Measurements from ENCODE around the gene RPS24.
A peak's percentile ranks its signal among the peaks of the same experiment; 100 is the strongest.
"Not testable (repeated sequence)": the region's sequence is repeated elsewhere in the genome, so short reads cannot be mapped to it uniquely, and the experiment has no call there.

Gene RPS24

DNA sequence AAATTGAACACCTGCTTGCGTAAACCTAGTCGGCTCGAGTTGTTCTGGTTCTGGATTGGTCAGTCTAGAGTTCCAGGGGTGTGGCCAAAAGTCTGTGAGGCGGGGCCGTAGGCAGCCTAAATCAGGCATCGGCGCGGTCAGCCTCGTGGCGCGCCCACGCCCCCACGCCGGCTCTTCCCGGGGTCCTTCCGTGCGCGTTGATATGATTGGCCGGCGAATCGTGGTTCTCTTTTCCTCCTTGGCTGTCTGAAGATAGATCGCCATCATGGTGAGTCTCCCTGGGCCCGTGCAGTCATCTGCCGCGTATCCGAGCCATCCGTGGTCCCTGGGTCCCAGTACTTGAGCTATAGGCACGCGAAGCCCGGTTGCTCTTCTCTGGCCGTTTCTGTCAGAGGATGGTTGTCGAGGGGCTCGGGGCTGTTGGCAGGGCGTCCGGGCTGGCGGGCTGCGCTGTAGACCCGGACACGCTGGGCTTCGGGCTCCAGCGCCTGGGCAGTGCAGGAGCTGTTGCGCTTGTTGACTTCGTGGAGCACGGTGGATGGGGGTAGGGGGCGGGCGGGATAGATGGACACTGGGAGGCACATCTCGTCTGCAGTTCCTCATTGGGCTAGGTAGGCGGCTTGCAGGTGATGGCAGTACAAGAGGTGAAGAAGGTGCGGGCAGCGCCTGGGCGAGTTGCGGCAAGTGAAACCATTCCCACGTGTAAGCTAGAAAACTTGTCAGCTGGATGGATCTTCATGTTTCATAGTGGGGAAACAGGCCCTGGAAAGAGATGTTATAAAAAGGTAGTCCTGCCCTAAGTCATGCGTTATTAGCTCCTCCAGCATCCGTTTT lies at the start of gene RPS24:
Gene RPS24, plus strand, starts transcription at position 227 of the 834 bp plus-strand sequence. Its CDS starts 39 bp downstream, at position 266.
- DNase-seq: peak; percentile 93

DNA sequence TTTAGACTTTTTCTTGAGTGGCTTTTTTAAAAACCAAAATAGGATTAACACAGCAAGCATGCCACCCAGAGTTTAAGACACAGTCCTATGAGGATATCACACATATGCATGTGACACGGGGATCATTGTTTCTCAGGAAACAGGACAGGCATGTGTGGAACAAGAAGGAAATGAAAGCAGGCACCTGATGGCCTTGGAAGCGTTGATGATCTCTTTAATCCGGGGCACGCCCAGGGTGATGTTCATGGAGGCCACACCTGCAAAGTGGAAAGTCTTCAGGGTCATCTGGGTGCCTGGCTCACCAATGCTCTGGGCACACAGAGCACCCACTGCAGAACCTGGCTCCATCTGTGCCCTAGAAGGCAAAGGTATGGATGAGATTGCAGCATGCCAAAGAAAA lies 48.7 kb upstream of the RPS24 start:
- no peak for DNase-seq

DNA sequence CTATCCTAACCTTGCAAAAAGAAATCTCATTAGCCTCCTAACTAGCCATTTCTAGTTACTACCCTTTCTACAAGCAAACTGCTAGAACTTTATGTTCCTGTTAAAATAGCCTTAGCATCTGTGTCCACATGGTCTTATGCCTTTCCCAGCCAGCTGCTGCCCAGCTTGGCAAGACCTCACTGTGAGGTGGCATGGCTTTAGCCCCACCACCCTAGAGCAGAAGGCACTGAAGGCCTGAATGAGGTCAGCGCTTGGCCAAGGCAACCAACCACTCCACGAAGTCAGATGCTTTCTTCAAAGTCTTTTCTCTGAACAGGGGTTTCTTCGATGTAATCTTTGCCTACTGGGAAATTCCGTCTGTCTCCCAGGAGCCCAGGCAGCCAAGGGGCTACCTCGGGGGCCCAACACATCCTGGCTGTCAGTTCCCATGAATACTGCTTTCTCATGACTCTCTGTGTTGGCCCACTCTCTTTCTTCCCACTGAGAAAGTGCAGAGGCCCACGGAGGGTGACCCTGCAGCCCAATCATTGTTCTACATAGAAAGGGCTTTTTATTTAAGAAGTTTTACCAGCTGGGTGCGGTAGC lies 45.9 kb upstream of the RPS24 start:
- DNase-seq: no peak

DNA sequence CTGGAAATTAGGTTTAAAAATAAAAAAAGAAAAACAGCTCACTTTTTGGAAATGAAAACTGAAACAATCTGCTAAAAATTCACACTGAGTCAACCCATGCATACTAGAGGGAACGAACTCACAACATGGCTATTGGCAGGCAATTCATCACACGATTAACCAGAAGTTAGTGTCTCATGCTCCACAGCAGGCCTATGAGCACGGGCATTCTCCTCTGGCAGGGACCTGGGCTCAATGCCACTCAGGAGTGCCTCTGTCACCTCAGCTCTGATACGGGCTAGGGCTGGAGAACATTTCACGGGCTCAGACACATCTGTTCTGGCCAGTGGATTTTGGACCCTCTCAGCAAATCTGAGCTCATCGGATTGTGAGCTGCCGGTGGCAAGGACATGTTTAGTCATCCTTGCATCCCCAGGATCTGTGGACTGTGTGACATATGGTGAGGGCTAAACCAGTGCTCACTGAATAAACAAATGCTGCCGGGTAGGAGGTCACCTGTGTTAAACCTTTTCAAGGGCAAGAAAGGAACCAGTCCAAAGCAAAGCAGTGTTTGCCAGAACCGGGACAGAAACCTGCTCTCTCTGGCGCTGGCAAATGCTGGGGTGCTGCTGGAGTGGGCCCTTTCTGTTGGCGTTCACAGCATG lies 44.5 kb upstream of the RPS24 start:
- DNase-seq: no peak

DNA sequence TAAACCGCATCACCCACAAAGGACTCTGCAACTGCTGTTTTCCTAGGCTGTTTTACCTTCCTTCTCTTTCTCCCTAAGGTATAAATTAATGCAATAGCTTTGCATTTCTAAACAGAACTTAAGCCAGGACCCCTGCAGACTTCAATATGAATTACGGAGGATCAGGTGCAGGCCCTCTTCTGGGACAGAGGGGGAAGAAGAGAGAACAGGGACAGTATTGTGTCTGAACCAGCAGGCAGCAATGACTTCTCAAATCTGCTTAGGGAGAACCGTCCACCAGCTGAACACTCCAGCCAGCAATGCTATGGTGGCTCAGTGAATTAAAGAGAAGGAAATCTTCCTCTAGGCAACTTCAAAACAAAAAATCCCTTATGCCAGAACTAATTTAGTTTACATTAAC lies 40.0 kb upstream of the RPS24 start:
- DNase-seq: no peak

DNA sequence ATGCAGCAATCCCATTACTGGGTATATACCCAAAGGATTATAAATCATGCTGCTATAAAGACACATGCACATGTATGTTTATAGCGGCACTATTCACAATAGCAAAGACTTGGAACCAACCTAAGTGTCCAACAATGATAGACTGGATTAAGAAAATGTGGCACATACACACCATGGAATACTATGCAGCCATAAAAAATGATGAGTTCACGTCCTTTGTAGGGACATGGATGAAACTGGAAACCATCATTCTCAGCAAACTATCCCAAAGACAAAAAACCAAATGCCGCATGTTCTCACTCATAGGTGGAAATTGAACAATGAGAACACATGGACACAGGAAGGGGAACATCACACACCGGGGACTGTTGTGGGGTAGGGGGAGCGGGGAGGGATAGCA lies 34.9 kb upstream of the RPS24 start:
- not testable (repeated sequence) for DNase-seq

DNA sequence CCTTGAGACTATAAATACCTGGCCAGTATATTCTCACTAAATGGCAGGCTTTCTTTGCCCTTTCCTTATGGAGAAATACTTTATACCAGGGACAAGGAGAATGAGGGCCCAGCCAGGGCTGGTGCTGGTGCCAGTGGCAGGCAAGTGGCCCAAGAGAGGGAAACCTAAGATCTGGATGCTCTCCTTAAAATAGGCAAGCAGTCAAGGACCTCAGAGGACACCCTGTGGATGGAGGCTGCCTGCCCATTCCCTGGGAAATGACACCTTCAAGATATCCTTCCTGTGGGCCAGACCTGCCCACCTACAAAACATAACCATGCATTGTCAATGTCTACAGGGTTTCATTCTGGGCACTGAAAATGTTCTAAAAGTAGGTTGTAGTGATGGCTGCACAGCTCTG lies 33.5 kb upstream of the RPS24 start:
- no peak for DNase-seq

DNA sequence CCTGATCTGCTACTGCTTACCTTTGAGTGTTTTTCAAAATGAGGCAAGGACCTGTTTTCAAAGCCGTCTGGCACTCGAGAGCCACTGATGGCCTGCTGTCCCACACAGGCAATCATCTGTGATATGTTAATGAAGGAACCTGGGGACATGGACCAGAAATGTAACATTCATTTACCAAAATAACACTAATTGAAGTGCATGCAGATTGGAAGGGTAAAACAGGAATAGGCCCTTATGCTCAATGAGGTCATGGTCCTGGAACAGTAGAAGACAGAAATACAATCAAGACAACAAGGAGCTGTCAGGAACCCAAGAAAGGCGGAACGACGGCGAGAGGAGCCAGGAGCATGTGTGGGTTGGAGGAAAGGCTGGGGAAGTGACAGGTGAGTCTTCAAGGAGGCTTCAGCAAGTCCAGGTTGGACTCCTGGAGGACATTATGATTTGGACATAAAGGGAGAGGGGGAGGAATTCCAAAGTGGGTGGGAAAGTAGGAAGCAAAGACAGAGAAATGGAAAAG lies 32.6 kb upstream of the RPS24 start:
- DNase-seq: no peak

DNA sequence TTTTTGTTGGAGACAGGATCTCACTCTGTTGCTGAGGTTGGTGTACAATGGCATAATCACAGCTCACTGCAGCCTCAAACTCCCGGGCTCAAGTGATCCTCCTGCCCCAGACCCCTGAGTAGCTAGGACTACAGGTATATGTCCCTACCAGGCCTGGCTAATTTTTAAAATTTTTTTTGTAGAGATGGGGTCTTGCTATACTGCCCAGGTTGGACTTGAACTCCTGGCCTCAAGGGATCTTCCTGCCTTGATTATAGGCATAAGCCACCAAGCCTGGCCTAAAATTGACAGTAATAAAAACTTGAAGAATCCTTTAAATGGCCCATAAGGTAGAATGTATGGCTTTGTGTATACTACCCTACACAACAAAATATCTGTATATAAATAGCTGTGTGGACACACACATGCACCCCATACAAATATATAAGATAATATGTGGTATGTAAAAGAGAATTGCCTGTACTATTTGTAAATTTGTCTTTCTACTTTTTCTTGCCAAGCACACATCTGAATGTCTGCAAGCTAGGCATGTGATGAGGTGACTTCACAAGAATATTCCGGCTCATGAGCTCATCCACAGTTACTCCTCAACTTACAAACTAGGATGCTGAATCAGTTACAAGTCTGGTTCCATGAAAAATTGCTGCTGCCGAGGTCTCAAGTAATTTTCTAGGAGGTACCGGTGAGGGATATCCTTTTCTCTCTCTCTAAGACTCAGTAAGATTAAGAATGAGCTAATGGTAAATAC lies 30.9 kb upstream of the RPS24 start:
- DNase-seq: no peak

DNA sequence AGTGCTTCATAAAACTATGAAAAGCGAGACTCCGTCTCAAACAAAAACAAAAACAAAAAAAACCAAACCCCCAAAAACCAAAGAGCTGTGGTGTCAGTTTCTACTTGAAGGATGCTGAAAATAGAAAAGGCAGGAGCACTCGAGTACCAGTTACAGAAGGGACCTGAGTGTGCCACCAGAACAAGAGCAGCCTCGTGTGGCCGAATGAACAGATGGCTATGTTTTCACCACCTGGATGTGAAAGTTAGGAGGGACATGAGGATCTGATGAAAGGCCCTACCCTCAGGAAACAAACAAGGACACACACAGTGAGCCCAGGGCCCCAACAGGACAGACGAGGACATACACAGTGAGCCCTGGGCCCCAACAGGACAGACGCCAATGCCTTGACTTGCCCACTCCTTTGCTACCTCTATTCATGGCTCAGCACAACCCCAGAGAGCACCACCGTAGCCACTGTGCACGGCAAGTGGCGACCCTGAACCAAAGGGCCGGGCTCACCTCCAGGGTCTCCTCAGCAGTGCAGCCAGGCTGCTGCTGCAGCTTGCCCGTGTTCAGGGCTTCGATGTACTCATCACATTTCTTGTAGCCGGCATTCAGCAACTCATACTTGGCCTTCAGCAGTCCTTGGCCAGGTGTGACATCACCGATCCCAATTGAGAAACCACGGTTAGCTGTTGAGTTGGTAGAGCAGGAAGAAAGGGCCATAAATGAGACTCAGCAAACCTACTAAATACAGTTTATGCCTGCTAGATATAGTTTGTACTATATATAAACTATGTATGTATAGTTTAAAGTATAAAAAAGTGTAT lies 29.2 kb upstream of the RPS24 start:
- DNase-seq: no peak

DNA sequence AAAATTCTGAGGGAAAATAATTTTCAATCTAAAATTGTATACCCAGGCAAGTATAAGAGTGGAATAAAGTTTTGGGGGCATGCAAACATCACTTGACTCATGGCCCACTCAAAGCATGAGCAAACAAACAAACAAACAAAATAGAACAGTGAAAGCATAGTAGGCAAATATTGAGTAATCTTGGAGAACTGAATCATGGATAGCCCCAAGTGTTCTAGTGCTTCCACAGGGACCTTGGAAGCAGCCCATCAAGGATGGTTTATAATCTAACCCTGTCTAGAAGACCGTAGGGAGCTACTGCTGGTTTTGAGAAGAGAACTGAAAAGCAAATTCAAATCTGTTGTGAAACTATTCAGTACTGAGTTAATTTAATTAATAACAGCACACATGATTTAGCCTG lies 26.5 kb upstream of the RPS24 start:
- DNase-seq: no peak

DNA sequence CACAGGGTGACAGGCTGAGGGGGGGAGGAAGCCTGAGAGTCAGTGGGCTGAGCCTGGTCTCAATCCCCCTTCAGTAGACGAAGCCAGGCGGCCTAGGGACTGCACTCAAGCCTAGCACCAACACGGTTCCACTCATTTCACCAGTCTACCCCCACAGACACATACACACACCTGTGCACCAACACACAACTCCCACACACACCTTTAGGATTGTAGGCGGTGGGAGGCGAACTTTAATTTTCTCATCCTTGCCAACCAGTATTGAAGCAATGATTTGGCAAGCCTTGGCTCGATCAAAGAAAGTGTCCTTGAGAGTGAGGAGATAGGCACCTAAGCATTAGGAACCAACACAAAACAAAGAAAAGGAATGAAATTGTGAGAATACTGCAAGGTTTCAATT lies 24.0 kb upstream of the RPS24 start:
- DNase-seq: no peak

DNA sequence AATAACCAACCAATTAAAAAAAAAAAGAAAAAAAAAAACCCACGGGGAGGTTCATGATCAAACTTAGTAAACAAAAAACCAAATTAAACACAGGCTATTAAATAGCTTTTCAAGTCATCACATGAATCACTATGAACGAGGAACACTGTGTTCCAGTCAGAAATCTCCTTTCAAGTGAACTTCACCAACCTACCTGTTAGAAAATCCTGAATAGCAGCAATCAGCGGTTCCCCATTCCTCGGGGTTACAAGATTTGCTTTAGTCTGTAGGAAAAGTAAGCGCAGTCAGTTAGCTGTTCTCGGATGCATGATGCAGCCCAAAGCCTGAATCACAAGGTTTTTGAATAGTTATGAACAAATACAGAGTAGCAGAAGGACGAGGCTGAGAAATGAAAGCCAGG lies 23.4 kb upstream of the RPS24 start:
- no peak for DNase-seq

DNA sequence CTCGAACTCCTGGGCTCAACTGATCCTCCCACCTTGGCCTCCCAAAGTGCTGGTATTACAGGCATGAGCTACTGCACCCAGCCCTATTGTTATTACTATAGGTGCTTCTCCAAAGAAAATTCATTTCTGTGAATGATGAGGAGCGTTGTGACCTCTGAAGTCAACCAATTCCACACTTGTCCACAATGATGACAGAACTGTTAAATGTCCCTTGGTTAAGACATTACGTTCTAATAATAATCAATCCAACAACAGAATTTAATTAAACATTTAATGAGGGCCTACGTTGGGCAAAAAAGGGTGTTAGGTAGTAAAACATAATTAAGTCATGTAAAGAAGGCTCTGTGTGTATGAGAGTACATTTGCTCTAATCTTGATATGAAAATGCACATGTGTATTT lies 22.6 kb upstream of the RPS24 start:
- no peak for DNase-seq

DNA sequence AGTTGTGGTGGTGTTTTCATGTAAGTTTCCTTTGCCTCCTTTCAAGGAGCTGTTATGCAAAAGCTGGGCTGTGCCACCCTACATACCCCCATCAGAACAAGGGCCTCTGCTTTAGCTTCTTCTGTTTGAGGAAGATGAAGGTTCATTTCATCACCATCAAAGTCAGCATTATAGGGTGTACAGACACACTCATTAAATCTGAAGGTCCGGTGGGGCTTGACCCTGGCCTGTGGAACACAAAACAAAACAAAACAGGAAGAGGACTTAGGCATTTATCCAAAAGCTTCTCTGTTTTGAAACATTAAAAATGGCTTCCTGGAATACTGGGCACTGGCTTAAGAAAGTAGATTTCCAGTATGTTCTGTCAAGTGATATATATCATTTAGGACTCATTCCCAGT lies 20.1 kb upstream of the RPS24 start:
- no peak for DNase-seq

DNA sequence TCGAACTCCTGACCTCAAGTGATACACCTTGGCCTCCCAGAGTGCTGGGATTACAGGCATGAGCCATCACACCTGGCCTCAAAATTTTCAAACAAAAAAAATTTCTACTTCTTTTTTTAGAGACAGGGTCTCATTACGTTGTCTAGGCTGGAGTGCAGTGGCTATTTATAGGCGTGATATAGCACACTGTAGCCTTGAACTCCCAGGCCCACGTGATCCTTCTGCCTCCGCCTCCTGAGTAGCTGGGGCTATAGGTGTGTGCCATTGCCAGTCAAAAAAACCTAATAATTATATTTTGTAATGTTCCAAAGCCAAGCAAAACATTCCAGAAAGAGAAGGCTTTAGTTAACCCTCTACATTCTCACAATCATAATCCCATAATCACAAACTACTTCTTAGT lies 18.1 kb upstream of the RPS24 start:
- DNase-seq: no peak

DNA sequence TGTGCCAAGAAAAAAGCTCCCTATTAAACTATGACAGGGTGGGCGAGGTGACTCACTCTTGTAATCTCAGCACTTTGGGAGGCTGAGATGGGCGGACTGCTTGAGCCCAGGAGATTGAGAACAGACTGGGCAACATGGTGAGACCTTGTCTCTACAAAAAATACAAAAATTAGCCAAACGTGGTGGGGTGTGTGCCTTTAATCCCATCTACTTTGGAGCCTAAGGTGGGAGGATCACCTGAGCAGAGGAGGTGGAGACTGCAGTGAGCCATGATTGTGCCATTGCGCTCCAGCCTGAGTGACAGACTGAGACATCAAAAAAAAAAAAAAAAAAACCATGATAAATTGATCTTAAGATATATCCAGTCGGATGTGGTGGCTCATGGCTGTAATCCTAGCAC lies 15.8 kb upstream of the RPS24 start:
- DNase-seq: no peak

DNA sequence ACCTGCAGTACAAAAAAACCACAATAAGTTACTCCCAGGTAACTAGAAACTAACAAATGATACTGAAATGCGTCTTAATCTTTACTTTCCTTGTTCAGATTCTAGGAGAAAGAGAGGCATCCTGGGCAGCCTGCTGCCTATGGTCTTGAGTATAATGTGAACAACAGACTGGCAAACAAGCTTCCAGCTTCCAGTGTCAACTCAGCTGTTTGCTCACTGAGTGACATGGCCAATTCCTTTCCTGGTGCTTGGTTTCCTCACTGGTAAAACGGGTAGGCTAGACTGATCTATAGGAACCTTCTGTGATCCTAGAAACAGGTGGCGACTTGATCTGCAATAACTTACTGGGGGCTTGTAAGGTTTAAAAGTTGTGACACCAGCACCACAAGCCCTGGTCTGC lies 14.4 kb upstream of the RPS24 start:
- DNase-seq: no peak

DNA sequence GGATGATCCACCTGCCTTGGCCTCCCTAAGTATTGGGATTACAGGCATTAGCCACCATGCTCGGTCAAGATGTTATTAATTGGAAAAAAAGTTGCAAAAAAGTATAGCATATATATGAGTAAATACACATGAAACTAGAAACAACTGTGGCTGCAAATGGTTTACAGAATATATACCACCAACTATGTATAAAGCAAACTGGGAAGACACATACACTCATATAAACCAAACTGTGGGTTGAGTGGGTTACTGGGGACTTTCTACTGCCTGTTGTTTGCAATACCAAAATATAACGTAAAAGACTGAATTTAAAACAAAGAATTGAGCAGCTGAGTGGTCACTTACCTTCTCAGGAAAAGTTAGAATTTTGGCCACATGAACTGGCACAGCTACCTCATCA lies 12.5 kb upstream of the RPS24 start:
- DNase-seq: no peak

DNA sequence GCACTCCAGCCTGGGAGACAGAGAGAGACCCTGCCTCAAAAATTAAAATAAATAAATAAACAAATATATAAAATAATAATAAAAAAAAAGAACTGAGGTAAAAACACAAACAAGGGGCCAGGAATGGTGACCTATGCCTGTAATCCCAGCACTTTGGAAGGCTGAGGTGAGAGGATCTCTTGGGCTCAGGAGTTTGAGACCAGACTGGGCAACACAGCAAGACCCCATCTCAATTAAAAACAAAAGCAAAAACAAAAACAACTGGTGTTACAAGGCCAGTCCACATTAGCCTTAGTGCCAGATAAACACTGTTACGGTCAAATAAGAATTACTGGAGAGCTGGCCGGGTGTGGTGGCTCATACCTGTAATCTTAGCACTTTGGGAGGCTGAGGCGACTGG lies 9.9 kb upstream of the RPS24 start:
- DNase-seq: no peak

DNA sequence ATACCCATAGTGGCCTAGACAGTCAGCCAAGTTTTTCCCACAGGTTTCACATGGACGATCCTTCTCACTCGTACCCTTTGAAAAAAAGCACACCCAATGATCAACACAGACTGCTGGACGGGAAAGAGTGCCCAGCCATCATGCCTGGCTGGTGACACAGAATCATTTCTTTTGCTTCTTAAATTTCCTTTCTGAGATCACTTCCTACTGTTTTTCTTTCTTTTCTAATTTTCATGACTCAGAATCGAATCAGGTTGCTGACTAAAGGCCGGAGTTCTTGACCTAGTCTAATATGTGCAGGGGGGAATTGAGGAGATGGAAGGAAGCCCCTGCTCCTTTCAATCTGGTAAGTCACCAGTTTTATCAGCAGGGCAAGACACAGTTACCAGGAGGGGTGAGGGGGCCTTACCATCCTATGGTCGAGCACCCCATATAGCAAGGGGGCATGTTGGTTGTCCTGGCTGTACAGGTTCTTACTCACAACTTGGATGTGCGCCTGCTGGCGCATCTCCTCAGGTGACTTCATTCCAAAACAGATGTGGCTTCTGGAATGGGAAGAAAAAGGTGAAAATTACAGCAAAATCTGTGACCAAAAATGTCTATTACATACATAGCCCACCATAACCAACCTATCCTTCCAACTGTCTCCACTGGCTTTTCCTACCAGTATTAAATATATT lies 7.8 kb upstream of the RPS24 start:
- no peak for DNase-seq
